GM20000 (cell line): Measurements from ENCODE around the gene PIGZ.

Experiments used
- DNase-seq: peaks from one replicate; pipeline ENCODE4 v3.0.0; 2012; ENCODE audit warnings: low spot score
- TF ChIP-seq, protein P1 (sequence below): IDR thresholded peaks from 2 replicates; pipeline ENCODE4 v1.5.1; 2012; ENCODE audit warnings: mild to moderate bottlenecking, control low read depth; ENCODE audit errors: extremely low read depth, missing control alignments

Gene PIGZ

DNA sequence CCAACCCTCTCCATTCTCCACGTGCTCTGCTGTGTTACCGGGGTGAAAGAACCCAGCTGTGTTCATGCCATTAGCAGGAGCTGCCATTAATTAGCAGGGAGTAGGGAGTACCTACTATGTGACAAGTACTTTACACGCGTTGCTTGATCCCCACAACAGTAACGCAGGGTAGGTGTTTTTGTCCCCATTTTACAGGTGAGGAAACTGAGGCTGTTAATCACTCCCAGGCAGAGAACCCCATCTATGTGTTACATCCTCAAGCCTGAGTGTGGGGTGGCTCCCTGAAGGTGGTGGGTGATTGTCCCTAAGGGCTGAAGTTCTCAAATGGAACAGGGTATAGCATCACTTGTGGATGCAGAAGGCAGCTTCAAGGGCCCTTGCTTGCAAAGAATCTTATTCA, 38.2 kb upstream of the PIGZ start:
- DNase-seq: no peak
- TF ChIP-seq, protein P1, sequence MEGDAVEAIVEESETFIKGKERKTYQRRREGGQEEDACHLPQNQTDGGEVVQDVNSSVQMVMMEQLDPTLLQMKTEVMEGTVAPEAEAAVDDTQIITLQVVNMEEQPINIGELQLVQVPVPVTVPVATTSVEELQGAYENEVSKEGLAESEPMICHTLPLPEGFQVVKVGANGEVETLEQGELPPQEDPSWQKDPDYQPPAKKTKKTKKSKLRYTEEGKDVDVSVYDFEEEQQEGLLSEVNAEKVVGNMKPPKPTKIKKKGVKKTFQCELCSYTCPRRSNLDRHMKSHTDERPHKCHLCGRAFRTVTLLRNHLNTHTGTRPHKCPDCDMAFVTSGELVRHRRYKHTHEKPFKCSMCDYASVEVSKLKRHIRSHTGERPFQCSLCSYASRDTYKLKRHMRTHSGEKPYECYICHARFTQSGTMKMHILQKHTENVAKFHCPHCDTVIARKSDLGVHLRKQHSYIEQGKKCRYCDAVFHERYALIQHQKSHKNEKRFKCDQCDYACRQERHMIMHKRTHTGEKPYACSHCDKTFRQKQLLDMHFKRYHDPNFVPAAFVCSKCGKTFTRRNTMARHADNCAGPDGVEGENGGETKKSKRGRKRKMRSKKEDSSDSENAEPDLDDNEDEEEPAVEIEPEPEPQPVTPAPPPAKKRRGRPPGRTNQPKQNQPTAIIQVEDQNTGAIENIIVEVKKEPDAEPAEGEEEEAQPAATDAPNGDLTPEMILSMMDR: no peak

DNA sequence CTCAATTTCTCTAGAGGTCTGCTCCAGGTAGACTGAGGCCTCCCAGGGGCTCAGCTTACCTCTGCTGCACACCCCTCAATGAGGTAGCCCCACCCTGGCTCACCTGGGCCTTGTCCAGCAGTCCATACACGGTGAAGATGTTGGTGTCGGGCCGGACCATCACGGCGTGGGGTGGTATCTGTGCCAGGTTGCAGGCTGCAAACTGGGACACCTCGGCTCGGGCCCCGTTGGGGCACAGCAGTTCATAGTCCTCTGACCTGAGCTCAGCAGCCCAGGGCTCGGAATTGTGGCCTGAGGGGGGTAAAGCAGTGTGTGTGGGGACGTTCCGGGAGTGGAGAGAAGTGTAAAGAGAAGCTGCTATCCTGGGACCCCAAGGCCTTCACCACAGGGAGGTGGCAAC, 37.8 kb upstream of the PIGZ start:
- no peak for DNase-seq
- TF ChIP-seq, protein P1: no peak

DNA sequence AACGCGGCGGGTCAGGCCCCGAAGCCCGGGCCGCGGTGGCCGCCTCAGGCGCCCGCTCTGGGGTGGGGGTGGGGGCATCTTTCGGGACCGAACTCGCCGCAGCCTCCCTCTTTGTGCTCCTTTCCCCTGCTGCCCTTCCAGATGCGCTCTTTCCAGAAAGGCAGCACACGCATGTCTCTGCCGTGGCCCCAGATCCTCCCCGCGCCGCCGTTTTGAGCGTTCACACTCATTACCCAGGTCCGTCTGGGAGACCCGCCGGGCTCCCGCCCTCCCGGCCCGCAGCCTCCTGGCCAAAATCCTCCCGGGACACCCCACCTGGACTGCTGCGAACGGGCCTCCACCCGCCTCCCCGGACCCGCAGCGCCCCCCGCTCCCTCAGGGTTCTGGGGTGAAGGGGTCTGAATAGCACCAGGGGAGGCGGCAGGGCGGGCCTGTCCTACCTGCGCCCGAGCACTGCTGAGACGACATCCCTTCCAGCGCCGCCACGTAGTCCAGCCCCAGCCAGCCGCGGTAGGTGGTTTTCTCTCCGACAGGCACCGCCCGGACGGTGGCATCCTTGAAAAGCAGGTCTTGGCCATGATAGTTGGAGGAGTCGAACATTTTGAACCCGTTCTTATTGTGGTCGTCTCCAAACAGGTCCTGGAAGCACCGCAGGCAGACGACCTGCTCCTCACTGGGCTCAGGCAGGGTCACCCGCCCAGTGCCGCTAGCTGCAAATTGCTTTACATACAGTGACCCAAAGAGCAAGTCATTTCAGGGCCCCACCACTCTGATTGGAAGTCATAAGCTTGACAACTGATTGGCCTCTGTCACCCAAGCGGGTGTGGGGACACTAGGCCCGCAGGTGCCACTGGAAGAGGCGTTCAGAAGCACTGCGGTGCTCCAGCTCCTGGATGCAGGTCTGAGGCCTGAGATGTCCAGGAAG, 35.1 kb upstream of the PIGZ start:
- TF ChIP-seq, protein P1: no peak
- DNase-seq: no peak

DNA sequence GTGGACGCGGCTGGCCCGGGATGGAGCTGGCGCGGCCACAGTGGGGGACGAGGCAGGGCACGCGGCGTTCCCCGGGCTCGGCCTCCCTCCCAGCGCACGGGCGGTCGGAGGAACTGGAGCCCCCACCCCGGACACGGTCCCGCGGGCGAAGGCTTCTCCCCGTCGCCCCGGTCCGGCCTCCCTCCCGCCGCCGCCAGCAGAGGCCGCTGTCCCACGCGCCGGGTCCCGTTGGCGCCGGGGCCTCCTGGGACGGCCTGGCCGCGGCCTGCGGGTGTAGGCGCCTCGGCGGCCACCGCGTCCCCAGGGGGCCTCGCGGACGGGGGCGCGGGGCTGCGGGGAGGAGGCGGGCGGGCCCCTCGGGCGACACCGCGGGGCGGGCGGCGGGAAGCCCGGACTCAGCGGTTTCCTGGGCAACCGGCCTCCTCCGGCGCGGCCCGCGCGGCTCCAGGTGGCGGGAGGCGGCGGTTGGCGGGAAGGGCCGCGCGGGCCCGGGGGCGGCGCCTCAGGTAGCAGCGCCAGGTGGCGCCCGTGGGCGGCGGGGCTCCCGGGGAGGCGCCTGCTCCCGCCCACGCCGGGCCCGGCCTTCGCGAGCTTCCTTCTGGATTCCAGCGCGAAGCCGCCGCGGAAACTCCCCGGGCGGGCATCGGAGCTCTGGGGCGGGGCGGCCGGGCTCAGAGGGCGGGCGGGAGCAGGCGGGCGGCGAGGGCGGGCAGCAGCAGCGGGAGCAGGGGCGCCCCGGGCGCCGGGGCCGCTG, 34.2 kb upstream of the PIGZ start:
- DNase-seq: peak; percentile 99

DNA sequence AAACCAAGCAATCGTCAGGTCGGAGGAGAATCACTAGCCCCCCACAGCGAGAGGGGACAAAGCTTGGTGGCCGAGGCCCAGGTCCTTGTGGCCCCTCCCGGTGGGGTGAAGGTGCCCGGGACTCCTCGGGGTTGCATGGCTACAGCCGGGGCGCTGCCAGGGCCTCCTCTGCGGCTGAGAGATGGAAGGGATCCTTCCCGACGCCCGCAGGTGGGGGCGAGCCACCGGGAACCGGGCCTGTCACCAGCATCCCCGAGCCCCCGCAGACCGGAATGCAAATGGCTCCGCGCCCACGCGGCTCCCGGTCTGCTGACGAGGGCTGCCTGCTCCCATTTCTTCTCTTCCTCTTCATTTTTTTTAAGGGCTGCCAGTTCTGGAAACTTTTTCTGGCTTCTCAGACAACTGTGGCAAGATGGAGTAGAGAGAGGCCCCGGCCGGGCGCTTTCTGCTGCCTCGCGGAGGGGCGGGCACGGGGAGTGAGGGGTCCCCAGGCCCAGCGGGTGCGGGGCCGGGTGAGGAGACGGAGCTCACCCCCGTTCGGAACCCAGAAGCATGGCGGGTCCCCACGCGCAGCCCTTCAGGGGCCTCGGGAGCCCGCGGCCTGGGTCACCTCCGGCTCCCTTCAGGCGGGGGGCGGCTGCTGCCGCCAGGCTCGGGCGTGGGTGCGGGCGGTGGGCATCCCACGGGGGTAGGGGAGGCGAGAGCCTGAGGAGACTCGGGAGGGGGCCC, 33.5 kb upstream of the PIGZ start:
- TF ChIP-seq, protein P1: no peak

More for the DNA sequence above, 34.2 kb upstream of the PIGZ start:
- TF ChIP-seq, protein P1: peak; percentile 97

DNA sequence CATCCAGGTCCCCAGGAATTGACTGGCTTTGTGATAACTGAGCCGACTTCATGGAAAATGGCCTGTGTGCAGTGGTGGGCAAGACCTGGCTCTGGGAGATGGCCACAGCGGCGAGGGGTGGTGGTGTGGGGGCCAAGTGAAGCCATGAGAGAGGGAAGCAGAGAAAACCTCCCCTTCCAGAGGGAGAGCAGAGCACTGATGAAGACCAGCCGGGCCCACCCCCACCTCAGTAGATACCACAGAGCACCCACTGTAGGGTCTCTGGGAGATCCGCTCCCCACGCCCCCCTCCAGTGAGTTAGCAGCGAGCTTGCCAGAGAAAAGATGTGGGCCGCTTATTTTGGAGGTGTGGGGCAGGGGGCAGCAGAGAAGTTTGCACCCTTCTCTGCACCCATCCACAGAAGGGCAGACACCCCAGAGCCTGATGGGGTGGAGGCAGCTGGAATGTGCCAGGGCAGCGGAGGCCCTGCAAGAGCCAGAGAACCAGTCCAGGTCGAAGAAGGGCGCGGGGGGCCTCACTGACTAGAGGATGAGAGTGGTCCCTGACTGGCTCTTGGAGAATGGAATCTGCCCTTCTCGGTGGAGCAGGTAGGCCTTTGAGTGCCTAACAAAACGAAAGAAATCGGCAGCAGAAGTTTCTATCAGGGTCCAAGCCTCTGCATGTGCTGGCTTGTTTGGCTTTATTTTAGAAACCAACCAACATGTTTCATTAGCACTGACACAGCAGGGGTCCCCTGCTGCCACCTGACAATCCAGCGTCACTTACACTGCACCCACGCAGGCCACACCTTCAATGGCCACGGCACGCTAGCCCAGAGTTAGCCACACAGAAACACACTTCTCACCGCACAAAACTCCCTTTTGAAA, 32.7 kb upstream of the PIGZ start:
- TF ChIP-seq, protein P1: no peak
- DNase-seq: no peak

More for the DNA sequence above, 33.5 kb upstream of the PIGZ start:
- no peak for DNase-seq
